SJSA1 (cell line): Measurements from ENCODE around the gene PSMB5. TPM values are rescaled to one million over a fixed set of nuclear protein-coding genes. Genes with fewer than 3 reads are reported as not detected.

Experiments
- DNase-seq, 2 experiments: peaks; one replicate each; pipeline ENCODE4 v3.0.0-alpha.2; 2015 to 2020; ENCODE audit warnings: low spot score in 2 of 2, low read depth in 1 of 2
- H3K27ac ChIP-seq: fragments of 250-450 bp; sonication (Bioruptor Pico); 2 replicates; pipeline ENCODE4 v1.5.1; 2020; ENCODE audit warnings: mild to moderate bottlenecking, moderate library complexity
- H3K27me3 ChIP-seq: fragments of 250-450 bp; sonication (Bioruptor Pico); replicated peaks from 2 replicates; pipeline ENCODE4 v1.5.1; 2020; ENCODE audit warnings: mild to moderate bottlenecking, moderate library complexity
- H3K36me3 ChIP-seq: fragments of 250-450 bp; sonication (Bioruptor Pico); 2 replicates; pipeline ENCODE4 v1.5.1; 2020; ENCODE audit warnings: mild to moderate bottlenecking
- H3K4me1 ChIP-seq: fragments of 250-450 bp; sonication (Bioruptor Pico); replicated peaks from 2 replicates; pipeline ENCODE4 v1.6.1; 2021; ENCODE audit warnings: mild to moderate bottlenecking
- H3K4me3 ChIP-seq: fragments of 250-450 bp; sonication (Bioruptor Pico); 2 replicates; pipeline ENCODE4 v1.5.1; 2020; ENCODE audit warnings: mild to moderate bottlenecking
- H3K9me3 ChIP-seq: fragments of 250-450 bp; sonication (Bioruptor Pico); replicated peaks from 2 replicates; pipeline ENCODE4 v1.5.1; 2020; ENCODE audit warnings: mild to moderate bottlenecking
- total RNA-seq: library from RNA; depleted of rRNA; stranded (reverse); fragments of >200 nt; shearing (Covaris generic); gene quantifications from 2 replicates; pipeline ENCODE4 v1.2.3, GENCODE V29; 2014; rRNA removed

PSMB5 gene
- total RNA-seq, 1 experiment from 2014 or later: 226 TPM

DNA sequence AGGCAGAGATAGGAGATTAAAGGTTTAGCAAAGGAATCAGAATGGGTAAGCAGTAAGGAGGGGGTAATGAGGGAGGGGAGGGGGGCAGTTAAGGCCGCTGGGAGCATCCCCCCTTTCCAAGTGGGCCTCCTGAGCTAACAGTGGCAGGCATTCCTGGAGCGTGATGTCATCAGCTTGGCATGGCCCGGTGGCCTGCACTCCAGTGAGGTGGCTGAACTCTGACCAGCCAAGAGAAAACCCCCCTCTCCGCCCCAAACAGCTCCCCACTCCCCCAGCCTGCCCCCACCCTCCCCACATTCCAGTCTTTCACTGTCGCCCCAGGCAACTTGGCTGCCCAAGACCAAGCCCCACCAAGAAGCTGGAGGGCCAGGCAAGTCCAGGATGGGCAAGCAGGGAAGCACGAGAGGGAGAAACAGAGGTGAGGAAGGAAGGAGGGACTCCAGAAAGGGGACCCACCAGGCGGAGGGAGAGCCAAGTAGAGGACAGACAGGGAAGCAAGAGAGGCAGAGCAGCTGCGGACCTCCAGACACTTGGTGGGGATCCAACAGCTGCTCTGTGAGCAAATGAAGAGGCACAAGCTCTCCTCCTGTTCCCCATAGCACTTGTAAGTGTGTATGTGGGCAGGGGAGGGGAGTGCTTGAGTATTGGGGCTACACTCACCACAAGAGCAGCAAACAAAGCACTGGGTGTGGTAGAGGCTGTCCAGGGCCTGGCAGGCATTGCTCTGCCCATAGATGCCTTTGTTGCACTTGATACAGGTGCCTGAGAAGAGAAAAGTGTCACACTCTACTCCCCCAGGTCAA, 56.8 kb downstream of the PSMB5 start:
- no peaks in the 10 kb centered on the region for H3K9me3 ChIP-seq
- peak overlapping the region; percentile 87 for H3K4me3 ChIP-seq
- peaks cover 66% of the 10 kb centered on the region for H3K4me1 ChIP-seq
- H3K36me3 ChIP-seq: peaks cover 88% of the 10 kb centered on the region
- no peaks in the 10 kb centered on the region for H3K27me3 ChIP-seq
- peak overlapping the region; percentile 77 for H3K27ac ChIP-seq
- DNase-seq: peak; percentile 93 to 97

DNA sequence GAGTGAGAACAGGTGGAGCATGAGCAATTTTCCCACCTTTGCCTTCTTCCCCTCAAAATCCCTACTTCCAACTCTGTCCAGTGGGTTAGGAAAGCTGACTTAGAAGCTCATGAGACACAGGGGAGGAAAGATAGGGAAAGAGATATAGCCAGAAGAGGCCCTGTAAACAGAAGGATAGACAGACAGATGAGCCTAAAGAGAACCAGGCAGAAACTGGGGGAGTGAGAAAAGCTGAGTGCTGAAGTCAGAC, 57.3 kb downstream of the PSMB5 start:
- Histone ChIP-seq H3K27ac (peak overlapping the region; percentile 77), H3K4me1 (peaks cover 65% of the 10 kb centered on the region), H3K27me3 (no peaks in the 10 kb centered on the region), H3K36me3 (peaks cover 94% of the 10 kb centered on the region), H3K4me3 (no peak overlapping the region), H3K9me3 (no peaks in the 10 kb centered on the region)
- DNase-seq: no peak

DNA sequence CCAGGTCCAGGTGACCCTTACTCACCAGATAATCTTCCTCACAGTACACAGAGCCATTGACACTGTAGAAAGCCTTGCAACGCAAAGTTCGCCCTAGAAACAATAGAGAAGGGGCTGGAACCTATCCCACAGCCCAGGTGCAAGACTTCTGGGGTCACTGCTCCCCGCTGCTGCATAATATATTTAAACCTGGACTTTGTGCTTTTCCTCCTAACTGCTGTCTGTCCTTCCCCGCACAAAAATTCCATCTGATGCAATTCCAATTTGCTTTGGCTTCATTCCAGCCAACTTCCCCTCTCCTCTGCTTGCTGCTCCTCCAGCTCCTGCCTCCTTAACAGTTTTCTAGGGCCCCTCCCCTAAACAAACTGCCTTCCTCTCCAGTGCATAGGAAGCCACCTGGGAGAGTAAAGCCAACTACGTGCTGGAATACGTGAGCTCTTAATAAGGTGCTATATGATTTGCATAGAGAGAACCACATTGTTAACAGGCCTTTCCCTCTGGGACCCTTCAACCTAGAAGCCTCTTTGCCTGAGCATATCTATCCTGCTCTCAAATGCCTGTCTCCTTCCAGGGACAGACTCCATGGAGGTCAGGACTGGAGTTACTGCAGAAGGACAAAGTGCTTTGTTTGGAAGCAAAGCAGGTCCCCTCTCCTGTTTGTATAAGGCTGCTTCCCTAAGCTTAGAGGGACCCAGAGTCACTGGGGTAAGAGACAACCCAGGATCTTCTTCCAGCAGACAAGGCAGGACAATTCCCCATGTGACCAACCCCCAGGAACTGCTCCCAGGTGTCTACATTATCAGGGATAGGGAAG, 57.9 kb downstream of the PSMB5 start:
- H3K9me3 ChIP-seq: no peaks in the 10 kb centered on the region
- H3K4me3 ChIP-seq: no peak overlapping the region
- H3K27me3 ChIP-seq: no peaks in the 10 kb centered on the region
- H3K36me3 ChIP-seq: peaks cover 95% of the 10 kb centered on the region
- DNase-seq: peak in 1 of 2 experiments; percentile 45
- peak overlapping the region; percentile 77 for H3K27ac ChIP-seq
- peaks cover 65% of the 10 kb centered on the region for H3K4me1 ChIP-seq

Other genes with a start within 250 kb of the PSMB5 start
- gene SLC7A7, start 219.5 kb downstream of the PSMB5 start, total RNA-seq: 0.09 and 0.13 TPM in 2 replicates
- gene MRPL52, start 205.0 kb downstream of the PSMB5 start, total RNA-seq: 58.2 and 108 TPM in 2 replicates
- 101 and 117 TPM in 2 replicates for gene MMP14, start 198.3 kb downstream of the PSMB5 start, total RNA-seq
- 37.4 and 41.4 TPM in 2 replicates for gene LRP10, start 163.2 kb downstream of the PSMB5 start, total RNA-seq
- gene REM2, start 151.7 kb downstream of the PSMB5 start, total RNA-seq: 0.05 TPM in 1 of 2 replicates, not detected in the other
- gene RBM23, start 115.8 kb downstream of the PSMB5 start, total RNA-seq: 67.8 and 86.9 TPM in 2 replicates
- gene PRMT5, start 105.5 kb downstream of the PSMB5 start, total RNA-seq: 43.9 and 67.8 TPM in 2 replicates
- gene HAUS4, start 77.8 kb downstream of the PSMB5 start, total RNA-seq: 37.3 and 39.5 TPM in 2 replicates
- 116 and 125 TPM in 2 replicates for gene AJUBA, start 52.3 kb downstream of the PSMB5 start, total RNA-seq
- gene C14orf93, start 24.8 kb downstream of the PSMB5 start, total RNA-seq: 3.2 and 6.5 TPM in 2 replicates
- gene PSMB11, start 7.3 kb upstream of the PSMB5 start, total RNA-seq: not detected in 2 replicates
- 4.8 and 9.1 TPM in 2 replicates for gene CDH24, start 22.6 kb upstream of the PSMB5 start, total RNA-seq
- gene ACIN1, start 60.2 kb upstream of the PSMB5 start, total RNA-seq: 34.1 and 68.2 TPM in 2 replicates
- gene C14orf119, start 60.6 kb upstream of the PSMB5 start, total RNA-seq: 33.1 and 37.9 TPM in 2 replicates
- not detected in 2 replicates for gene CIROP, start 70.1 kb upstream of the PSMB5 start, total RNA-seq
- gene CEBPE, start 84.4 kb upstream of the PSMB5 start, total RNA-seq: not detected in 2 replicates
- 0.45 TPM in 1 of 2 replicates, not detected in the other for gene SLC7A8, start 148.8 kb upstream of the PSMB5 start, total RNA-seq
- not detected in 2 replicates for gene RNF212B, start 203.0 kb upstream of the PSMB5 start, total RNA-seq